Measurements from ENCODE around the gene SMOC1.
"Not testable (repeated sequence)": the region's sequence is repeated elsewhere in the genome, so short reads cannot be mapped to it uniquely, and the experiment has no call there.

The SMOC1 gene

DNA sequence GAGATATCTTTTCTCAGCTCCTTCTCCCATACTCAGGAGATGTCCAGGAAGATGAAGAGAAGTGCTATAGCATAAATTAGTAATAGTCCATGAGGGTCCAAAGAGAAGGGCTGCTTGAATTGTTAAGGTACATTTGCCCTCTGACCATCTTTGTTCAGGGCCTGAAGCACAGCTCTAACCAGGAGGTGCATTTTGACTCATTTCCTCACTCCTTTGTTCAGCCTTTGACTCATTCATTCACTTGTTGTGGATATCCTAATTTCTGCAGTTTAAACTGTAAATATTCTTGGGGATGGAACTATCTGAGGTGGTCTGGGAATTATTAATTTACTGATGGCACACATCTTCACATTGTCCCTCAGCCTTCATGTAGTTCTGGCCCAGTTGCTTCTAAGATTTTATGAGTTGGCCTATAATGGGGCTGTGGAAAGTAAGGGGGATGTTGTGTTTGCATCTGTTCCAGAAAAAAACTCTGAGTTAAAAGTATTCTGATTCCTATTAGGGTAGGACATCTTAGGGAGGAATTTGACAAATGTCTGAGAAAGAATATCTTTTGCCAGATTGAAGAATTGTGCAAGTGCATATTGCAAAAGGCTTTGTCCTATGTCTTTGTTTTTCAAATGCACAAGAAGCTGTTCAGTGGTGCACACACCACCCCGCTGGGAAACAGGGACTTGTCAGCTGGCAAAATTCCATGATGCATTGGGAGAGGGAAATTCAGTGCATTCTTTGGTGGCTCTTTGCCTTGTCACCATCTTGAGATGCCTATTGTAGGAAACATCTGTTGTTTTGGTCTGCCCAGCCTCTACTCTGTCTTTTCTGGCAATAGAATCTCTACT is 22.1 kb downstream of the SMOC1 start:
- no peak for DNase-seq (ENCODE audit: low read depth in 2 of 2)

DNA sequence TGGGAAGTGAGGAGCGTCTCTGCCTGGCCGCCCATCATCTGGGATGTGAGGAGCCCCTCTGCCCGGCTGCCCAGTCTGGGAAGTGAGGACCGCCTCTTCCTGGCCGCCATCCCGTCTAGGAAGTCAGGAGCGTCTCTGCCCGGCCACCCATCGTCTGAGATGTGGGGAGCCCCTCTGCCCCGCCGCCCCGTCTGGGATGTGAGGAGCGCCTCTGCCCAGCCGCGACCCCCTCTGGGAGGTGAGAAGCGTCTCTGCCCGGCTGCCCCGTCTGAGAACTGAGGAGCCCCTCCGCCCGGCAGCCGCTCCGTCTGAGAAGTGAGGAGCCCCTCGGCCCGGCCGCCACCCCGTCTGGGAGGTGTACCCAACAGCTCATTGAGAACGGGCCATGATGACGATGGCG is 23.8 kb downstream of the SMOC1 start:
- not testable (repeated sequence) for DNase-seq (ENCODE audit: low read depth in 2 of 2)

DNA sequence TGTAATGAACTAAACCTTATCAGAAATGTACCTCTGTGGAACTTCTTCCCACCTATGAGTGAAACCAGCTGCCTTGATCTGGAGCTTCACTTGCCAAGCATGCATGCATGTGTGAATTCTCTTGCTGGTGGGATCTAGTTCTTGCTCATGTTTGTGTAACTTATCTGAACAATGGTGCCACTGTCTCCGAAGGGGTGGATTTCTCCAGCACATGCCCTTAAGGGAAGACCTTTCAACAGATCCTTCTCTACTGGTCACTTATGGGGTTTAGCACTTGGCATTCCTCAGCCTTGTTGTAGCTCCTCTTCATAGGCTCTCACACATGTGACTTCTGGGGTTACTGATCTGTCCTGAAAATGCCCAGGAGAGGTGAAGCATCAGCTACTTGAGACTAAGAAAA is 25.0 kb downstream of the SMOC1 start:
- no peak for DNase-seq (ENCODE audit: low read depth in 2 of 2)

DNA sequence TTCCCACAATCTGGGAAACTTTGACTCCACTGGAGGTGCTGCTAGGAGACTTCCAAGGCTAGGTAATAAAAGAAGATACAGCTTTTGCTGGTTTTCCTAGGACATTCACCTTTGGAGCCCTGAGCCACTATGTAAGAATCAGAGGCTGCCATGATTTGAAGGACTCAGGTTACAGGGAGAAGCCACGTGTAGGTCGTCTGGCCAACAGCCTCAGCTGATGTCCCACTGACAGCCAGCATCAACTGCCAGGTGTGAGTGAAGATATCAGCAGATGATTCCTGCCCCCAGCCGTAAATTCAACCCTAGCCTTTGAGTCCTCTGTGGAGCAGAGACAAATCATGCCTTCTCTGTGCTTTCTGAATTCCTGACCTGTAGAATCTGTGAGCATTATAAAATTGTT is 27.0 kb downstream of the SMOC1 start:
- DNase-seq (ENCODE audit: low read depth in 2 of 2), result no peak

DNA sequence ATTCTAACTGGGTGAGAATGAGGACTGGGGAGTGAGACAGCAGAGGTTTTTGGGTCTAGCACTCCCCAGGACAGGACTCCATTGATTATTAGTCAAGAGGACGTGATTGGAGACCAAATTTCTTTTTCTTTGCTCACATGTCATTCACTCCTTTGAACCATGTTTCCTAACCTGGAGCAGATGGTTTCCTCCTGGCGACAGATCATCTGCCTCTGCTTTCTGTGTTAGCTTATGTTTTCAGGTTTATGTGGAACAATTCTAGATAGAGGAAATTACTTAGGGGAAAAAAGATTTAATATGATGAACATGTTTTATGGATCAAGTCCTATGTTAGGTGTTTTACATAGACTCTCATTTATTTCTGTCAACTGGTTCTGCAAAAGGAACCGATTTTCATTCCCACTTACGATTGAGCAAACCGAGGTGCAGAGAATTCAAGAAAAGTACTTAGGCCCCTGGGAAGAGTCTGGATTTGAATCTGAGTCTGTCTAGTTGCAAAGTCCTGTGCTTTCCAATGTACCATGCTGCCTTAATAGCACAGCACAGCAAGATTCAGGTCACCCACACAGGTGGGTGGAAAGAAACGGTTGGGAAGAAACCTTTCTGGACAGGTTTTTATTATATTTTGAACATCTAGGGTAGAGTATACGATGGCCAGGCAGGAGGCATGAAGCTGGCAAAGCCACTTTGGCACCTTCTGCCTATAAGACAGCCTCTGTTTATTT is 30.8 kb downstream of the SMOC1 start:
- DNase-seq (ENCODE audit: low read depth in 2 of 2), result no peak

DNA sequence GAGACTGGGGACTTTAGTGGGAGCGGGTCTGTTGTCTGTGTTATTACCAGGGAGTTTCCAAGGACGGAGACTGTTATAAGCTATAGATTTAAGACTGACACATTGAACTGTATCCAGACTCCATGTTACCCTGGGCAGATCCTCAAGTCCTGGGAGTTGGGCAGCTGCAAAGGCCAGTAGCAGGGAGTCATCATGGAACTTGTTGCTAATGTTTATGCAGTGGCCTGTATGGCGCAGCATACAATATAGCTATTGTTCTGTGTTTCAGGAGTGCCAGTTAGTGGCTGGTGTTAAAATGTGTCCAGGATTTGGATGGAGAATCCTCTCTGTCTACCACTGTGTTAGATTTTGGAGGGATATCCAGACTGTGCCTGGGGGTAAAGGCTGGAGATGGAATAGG is 31.7 kb downstream of the SMOC1 start:
- no peak for DNase-seq (ENCODE audit: low read depth in 2 of 2)

DNA sequence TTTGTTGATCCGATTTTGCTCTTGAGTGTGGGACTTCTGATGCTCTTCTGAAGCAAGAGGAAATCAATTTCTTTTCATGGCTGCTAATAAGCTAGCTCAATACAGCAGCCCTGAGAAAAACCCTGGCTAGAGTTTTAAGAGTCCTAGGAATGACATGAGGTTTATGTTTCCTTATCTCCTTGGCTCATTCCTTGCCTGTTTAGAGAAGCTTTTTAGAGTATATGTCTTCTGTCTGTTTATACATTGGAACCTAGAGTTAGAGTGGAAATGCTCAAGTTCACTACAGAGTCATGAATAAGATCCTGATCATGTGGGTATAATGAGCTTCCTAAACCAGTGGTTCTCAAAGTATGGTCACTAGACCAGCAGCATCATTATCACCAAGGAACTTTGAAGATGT is 34.5 kb downstream of the SMOC1 start:
- no peak for DNase-seq (ENCODE audit: low read depth in 2 of 2)

DNA sequence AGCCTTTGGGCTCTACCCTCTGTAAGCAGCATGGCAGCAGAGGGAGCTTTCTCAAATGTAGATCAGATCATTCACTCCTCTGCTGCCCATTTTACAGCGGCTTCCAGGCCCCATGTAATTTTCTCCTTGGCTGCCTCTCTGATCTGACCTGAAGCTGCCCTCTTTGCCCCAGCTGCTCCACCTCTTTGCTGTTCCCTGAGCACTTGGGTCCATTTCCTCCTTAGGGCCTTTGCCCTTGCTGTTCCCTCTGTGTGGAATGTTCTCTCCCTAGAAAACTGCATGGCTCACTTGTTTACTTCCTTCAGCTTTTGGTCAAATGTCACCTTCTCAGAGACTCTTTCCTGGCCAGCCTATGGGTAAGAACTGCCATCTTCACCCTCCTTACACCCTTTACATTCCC is 37.2 kb downstream of the SMOC1 start:
- no peak for DNase-seq (ENCODE audit: low read depth in 2 of 2)

DNA sequence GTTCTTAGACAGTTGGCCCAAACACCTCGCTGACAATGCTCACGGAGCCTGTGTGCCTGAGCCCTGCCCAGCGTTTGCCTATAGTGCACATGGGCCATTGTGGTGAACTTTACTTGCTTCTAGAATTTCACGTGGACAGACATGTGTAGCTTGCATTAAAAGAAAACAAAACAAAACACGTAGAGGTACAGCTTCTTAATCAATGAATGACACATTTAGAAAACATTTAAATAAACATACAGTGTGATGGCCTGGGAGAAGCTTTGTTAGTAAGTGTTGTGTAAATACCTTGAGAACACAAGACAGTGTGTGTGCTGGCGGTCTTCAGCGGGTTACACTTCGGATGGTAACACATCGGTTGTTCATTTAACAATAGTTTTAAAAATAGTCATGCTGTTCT is 38.1 kb downstream of the SMOC1 start:
- no peak for DNase-seq (ENCODE audit: low read depth in 2 of 2)

DNA sequence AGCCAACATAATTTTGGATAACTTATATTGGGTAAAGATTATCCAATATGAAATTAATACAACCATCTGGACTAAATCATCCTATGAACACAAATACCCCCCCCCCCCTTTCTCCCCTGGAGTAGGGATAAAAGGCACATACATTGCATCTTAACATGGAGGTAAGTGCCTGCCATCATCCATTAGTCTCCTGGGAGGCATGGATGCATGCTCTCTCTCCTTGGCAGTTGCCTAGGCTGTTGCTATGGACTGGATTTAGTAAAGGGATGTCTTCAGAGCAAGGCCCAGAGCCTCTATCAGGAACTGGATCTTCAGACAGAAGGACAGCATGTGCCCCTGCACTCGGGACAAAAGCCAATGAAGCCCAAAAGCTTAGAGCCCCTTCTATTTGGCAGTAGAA is 40.6 kb downstream of the SMOC1 start:
- no peak for DNase-seq (ENCODE audit: low read depth in 2 of 2)

DNA sequence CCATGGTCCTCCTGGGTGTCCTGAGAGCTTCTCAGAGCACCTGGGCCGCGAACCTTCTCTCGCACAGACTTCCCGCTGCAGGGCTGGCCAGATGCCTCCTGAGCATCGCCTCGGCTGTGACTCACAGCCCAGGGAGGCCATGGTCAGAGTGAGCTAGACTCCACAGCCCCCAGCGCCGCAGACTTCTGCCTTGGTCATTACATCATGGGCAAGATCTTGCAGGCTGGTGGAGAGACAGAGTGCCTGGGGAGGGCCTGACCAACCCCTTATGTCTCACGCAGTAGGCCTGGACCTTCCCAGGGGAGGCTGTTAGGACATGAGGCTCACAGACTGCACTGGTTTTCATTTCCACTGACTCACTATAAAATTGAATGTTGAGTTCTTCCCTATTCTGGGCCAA is 41.8 kb downstream of the SMOC1 start:
- DNase-seq (ENCODE audit: low read depth in 2 of 2), result no peak

DNA sequence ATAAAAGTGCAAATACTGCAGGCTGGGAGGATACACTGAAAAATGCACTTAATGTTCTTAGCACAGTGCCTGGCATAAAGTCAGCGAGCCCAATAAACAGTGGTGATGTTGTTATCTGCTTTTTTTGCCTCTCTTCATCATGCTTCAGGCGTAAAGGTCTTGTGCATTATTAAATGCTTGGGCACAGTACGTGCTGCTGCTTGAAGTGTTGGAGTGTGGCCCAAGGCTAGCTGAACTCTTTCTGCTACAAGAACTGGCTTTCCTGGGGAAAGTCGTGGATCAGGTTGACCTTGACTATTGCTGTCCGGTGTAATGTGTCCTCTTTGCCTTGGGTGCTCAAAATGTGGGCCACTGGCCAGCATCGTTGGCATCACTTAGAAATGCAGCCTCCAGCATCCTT is 43.0 kb downstream of the SMOC1 start:
- no peak for DNase-seq (ENCODE audit: low read depth in 2 of 2)

DNA sequence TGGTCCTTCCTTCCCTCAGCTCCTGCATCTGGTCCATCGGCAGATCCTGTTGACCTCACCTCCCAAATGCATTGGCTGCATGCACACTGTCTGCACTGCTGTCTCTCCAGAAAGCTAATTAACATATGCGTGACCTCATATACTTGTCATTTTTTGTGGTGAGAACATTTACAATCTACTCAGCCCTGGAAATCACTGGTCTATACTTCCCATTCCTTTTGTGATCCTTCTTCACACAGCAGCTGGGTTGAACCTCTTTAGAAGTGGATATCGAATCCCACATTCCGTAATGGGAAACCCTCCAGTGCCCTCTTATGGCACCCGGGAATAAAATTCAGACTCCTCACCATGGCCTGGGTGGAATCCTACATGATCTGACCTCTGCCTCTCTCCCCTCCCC is 45.0 kb downstream of the SMOC1 start:
- DNase-seq (ENCODE audit: low read depth in 2 of 2), result no peak

DNA sequence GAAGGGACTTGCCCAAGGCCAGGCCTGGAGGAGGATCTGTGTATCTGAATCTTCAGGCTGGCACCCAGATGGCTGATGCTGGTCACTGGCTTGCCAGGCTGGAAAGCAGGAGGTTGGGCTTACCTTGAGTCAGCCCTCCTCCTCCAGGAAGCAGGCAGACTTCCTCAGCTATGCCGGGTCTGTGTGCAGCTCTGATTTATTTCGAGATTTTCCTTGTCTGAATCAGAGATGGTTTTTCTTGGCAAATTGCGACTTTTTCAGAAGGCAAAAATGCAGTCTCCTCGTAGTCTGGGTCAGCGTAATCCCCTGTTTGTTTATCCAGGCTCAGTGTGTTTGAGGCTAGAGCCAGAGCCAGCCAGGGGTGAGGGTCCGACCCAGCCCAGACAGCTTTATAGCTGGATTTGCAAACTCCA is 48.9 kb downstream of the SMOC1 start:
- DNase-seq (ENCODE audit: low read depth in 2 of 2), result no peak

DNA sequence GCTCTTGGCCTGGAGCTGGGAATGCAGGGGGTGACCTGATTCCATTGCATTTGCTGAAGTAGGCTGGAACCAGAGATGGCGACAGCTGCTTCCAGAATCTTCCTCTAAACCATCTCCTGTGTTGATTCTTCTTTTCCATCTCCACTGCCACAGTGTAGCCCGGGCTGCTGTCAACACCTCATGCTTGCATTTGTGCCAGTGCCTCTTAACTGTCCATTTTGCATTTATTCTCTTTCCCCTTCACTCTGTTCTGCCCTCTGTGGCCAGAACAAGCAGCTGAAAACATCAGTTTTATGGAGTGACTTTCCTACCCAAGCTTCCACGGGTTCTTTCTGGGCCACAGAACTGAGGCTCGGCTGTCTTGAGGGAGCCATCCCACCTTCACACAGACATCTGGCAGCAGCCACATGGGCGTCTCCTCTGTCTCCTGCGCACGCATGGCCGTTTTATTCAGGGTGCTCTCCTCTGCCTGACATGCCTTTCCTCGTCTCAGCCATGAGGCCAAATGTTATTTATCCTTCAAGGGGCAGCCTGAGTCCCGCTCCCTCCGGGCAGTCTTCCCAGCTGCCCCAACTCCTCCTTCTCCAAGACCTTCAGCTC is 51.7 kb downstream of the SMOC1 start:
- DNase-seq (ENCODE audit: low read depth in 2 of 2), result no peak

DNA sequence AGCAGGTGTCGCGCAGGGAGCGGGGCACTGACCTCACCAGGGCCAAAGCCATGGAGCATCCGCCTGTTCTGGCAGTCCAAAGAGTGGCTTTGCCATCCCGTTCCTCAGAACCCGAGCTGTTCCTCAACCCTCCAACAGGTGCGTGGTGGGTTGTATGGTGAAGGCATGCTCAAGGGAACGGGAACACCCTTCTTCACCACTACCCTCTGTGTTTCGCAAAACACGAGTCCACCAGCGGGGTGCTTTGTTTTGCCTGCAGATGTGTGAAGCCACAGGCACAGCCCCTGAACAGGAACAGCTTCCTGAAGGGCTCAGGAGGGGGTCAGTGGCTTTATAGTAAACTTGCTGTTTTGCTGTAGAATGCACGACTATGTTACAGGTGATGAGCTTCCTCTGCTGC is 52.7 kb downstream of the SMOC1 start:
- DNase-seq (ENCODE audit: low read depth in 2 of 2), result no peak

DNA sequence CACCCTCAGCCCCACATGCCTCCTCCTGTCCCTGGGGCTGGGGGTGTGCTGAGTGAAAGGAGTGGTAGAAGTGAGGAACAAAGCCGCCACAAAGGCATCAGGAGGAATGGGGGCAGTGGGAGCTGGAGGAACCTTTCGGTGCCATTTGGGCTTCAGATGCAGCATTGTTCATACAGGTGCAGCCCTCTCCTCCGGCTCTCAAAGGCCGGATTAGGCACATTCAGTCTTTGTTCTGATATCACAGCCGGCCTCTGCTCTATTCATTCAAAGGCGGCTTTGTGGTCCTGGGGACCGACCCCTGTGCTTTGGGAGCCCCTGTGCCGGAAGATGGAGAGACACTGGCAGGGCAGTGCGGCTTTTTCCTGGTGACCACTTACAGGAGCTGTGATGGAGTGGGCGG is 53.2 kb downstream of the SMOC1 start:
- DNase-seq (ENCODE audit: low read depth in 2 of 2), result no peak

DNA sequence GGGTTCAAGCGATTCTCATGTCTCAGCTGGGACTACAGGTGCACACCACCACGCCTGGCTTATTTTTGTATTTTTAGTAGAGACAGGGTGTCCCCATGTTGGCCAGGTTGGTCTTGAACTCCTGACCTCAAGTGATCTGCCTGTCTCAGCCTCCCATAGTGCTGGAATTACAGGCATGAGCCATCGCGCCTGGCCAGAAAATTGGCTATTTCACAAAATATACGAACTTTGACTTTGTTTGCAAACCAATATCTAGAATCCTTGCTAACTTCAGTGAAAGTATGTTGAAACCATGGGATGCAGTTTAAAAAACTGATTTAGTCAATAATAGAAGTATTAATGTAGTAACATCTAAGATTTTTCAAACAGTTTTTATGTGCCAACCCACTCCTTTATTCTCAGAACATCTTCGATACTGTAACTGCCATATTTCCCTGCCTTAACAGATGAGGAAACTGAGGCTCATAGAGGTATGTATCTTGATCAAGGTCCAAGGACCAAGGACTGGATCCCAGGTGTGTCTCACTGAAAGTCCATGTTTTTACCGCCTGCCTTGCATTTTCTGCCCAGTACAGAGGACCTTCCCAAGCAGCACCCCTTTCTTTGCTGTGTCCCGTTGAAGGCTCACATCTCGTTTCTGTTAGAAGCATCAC is 54.5 kb downstream of the SMOC1 start:
- DNase-seq (ENCODE audit: low read depth in 2 of 2), result no peak

DNA sequence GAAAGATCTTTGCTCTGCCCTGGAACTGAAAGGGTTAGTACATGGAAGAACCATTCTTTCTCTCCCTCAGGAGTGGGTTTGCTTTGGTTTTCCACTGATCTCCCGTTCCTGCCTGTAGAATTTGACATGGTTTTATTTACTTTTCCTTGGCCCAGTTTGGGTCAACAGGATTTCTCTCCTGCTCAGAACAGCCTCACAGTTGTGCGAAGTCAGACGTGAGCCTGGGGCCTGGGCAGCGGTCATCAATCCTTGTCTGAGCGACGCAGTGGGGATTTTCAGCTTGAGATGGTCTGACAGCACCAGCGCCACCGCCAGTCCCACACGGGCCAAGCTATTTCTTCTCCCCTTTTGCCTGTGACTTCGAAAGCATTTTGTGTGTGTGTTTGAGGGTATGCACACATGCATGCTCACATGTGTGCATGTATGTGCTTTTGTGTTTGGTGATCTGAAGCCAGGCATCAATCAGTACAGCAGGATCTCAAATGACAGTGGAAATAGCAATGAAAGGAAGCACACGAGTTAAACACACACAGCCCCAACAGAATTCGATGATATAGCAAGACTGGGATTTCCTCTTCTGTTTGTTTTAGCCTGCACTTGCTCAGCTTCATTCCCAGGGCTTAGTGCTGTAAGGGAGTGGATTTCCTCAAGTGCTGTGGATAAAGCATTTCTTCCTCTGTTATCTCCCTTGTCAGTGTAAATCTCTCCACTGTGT is 58.3 kb downstream of the SMOC1 start:
- DNase-seq (ENCODE audit: low read depth in 2 of 2), result no peak

DNA sequence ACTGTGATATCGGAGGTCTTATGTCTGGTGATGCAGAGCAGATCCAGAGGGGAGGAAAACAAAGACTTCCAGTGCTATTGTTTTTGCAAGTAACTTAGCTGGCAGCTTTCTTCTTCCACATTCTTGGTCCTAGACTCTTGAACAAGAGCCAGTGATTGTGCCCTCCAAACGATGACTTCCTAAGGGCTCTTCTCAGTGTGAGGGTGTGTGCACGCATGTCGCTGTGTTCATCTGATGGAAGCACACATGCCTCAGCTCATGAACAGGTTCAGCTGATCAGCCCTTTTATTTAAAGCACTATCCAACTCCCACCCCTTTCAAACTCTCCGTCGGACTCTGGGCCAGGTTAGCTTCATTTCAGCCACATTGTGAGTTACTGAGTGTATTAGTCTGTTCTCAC is 59.5 kb downstream of the SMOC1 start:
- no peak for DNase-seq (ENCODE audit: low read depth in 2 of 2)

DNA sequence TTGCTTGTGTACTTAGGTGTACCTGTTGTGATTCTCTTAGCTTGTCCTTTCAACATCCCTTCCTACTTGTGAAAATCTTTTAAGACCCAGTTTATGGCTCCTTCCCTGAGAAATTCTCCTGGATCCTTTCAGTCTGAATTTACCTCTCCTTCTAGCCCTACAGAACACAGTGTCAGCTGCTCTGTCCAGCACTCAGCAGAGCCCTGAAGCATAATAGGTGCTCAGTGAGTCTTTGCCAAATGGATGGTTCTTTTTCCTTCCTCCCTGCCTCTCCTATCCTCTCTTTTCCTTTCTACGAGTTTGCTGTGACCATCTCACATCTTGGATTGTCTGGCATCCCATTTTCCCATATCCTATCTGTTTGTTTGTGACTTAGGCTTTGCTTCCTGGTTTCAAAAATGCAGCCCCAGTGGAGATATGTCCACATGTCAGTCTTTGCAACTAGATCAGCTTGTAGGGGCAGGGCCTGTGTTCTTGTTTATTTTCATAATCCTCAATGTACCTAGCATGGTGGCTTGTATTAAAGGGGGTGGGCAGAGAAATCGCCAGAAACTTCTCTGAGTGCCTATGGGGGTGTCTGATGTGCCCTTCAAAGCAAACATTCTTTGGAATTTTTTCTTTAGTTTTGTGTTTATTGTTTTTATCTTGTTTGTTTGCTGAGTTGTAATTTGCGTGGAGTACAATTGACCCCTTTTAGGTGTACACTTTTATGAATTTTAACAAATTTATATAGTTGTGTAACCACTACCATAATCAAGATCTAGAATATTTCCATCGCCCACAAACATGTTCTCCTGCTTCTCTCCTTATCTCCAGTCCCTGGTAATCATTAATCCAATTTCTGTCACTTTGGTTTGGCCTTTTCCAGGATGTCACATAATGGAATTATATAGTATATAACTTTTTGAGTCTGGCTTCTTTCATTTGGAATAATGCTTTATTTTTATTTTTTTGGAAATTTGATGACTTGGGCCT is 62.8 kb downstream of the SMOC1 start:
- no peak for DNase-seq (ENCODE audit: low read depth in 2 of 2)

All from activated CD8-positive, alpha-beta memory T cell treated with anti-CD3 and anti-CD28 coated beads for 4 hours (primary cell).